A172 (cell line): ENCODE data around the gene MYDGF. TPM values are rescaled to one million over a fixed set of nuclear protein-coding genes. Genes with fewer than 3 reads are reported as not detected.
"Not testable (repeated sequence)": the region's sequence is repeated elsewhere in the genome, so short reads cannot be mapped to it uniquely, and the experiment has no call there.

Experiments used
- DNase-seq: peaks from one replicate; pipeline ENCODE4 v3.0.0-alpha.2; 2015; ENCODE audit warnings: low spot score
- total RNA-seq: library from RNA; depleted of rRNA; stranded (reverse); fragments of >200 nt; shearing (Covaris generic); gene quantifications from 2 replicates; pipeline ENCODE4 v1.2.3, GENCODE V29; 2014

Gene MYDGF
- total RNA-seq, 1 experiment from 2014 or later, result 200 TPM

DNA sequence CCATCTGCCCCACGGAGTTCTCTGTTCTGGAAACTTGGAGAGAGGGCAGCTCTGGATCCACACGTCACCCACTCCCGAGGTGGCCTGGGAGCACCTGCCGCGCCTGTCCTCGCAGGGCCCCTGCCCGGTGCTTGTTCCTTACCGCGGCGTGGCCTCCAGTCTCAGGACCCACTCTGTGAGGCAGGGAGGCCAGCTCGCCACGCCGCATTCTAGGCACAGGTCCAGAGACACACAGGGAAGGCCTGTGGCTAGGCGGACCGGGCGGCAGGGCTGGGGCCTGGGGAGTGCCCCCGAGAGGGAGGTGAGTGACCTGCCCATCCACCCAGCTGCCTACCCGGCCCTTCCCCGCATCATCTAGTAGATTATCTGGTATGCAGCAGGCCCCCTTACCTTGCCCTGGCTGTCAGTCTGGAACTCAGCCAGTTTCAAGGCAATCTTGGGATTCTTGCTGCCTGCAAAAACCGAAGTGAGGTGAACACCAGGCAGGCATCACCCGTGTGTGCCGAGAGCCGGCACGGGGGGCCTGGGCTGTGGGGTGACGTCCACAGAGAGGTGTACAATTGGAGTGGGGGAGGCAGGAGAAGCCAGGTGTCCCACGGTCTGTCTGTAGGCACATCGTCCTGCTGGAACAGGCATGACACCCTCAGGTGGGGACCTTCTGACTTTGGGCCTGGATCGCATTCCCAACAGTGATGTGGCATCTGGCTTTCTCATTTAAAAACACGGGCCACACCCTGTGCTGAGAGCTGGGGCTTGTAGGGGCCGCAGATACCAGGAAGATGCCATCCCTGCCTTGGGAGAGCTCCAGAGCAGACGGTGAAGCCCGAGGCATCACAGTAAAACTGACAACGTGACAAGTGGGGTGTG lies 29.9 kb upstream of the MYDGF start:
- no peak for DNase-seq

DNA sequence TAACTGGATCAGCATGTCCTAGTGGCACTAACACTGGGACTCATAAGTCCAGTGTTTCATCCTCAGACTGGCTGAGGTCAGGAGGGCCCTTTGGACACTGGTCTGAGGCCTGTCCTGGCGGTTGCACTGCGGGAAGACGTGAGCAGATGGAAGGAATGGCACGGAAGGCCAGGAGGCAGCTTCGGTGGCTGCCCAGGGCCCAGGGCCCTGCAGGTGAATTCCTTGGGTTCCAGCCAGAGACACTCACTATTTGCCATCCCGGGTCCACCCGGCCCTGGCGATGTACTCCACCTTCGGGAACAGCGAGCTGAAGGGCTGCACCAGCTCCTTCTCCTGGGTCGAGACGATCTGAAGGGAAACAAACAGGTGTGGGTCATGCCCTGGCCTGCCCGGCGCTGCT lies 27.2 kb upstream of the MYDGF start:
- DNase-seq, result no peak

DNA sequence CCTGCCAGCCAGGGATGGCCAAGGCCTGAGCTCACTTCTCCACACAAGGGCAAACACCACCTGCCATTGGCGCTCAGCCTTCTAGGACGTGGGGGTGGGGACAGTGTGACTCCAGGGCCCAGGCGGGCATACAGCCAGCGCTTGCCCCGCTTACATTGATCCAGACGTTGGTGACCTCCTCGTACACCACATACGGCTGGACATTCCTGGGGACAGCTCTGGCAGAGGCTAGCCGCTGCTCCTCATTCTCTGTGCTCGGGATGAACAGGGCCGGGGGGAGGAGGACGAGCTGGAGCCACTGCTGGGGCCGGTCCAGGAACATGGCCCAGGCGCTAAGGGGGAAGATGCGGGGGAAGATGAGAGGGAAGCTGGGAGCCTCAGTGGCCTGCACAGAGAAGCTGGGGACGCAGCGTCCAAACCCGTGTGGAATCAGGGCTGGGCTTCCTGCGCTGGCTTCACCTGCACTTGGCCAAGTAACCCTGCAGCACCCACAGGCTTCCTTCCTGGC lies 25.1 kb upstream of the MYDGF start:
- no peak for DNase-seq

DNA sequence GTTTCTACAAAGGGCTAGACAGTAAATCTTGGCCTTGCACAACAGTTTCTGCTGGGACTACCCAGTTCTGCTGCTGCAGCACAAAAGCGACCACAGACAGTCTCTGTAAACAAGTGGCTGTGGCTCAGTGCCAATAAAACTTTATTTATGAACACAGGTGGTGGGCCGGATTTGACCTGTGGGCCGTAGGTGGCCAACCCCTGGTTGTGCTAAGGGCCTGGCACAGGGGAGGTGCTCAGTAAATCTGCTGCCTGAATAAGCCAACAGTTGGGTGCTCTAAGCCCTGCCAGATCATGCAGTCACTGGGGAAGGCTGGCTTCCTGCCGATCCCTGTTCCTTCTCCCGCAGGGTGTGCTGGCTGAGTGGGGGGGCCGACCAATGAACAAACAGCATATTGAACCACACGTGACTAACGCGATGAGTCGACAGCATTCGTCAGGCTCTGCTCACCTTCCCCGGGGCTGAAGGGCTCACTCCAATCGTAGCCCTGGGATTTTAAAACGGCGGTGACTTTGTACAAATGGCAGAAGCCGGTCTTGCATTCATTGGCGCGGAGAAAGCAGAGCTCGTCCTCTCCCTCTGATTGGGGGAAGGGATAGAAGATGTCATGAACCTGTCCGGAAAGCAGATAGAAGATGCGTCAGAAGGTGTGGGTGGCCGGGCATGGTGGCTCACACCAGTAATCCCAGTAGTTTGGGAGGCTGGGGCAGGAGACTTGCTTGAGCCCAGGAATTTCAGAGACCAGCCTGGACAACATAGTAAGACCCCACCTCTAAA lies 24.3 kb upstream of the MYDGF start:
- peak; percentile 100 for DNase-seq

DNA sequence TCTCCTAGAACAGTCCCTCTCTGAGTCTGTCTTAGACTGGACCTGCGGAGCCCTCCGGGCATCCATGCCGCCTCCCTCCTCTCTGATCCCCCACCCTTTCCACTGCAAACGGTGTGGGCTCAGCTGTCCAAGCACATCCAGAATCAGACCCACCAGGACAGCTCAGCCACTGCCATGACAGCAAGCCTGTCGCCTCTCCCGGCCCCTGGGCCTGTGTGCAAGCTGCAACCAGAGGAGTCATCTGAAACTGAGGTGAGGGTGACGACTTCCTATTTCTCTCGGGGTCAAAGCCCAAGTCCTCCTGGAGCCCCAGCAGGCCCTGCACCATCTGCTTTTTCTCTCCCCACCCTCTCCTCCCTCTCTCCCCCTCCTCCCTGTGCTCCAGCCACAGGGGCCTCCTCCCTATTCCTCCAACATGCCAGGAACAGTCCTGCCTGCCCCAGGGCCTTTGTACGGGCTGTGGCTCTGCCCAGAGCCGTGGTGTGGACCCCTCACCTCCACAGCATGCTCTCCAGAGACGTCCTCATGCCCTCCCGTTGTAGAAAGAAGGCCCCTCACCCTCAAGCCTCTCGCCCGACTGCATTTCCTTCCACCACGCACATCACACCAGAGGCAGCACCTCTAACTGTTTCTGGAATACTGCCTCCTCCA lies 23.5 kb upstream of the MYDGF start:
- DNase-seq, result no peak

DNA sequence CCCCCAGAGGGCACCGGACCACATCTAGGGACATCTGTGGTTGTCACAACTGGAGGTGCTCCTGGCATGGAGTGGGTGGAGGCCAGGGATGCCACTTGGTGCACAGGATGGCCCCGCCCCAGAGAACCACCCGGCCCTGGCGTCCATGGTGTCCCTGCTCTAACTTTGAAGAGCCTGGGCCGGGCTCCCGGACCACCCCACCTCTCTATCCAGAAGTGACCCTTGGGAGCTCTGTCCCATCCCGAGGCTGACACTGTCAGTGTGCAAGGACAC lies 22.9 kb upstream of the MYDGF start:
- DNase-seq, result no peak

- DNase-seq, result no peak
These were observed 22.3 kb upstream of the MYDGF start for GRCh38 chr19:4692251-4693077.

- no peak for DNase-seq
These were observed 21.2 kb upstream of the MYDGF start for GRCh38 chr19:4691373-4691772.

- no peak for DNase-seq
These were observed 20.2 kb upstream of the MYDGF start for GRCh38 chr19:4690361-4690760.

DNA sequence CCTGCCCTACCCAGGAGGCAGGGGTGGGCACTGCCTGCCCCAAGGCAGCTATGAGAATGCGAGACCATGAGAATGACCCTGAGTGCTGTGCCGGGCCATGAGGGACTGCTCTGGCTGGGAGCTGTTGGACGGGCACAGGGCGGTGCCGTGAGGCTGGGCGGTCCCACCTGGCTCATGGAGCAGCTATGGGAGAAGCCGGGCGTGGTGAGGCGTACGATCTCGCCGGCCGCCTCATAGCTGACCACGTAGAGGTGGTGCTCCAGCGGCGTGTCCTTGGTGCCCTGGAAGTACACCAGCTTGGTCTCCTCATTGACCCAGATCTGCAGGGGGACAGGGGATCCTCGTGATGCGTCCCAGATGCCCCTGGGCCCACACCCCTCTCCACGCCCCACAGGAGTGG lies 19.3 kb upstream of the MYDGF start:
- no peak for DNase-seq

DNA sequence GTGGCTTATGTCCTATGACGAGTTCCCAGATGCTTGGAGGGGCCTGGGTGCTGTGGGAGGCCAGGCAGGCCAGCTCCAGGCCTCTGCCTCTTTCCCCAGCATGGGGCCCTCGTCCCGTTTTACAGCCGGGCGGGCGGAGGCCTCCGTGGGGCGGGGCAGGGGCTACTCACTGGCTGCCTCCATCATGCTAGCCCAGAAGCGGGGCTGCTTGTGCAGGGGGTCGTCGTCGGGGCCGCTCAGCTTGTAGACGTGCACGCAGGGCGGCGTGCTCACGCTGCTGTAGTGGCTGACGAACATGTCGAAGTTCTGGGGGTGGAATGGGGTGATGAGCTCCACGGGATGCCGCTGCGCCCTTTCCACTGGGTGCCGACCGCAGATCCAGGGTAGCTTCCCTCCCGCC lies 18.4 kb upstream of the MYDGF start:
- DNase-seq, result no peak

GRCh38 chr19:4687396-4687795 lies 17.3 kb upstream of the MYDGF start:
- no peak for DNase-seq

- DNase-seq, result no peak
These were observed 16.6 kb upstream of the MYDGF start for GRCh38 chr19:4686700-4687099.

GRCh38 chr19:4684312-4685095 lies 14.4 kb upstream of the MYDGF start:
- DNase-seq, result no peak

- no peak for DNase-seq
These were observed 12.5 kb upstream of the MYDGF start for GRCh38 chr19:4682417-4683200.

- DNase-seq, result not testable (repeated sequence)
These were observed 9.9 kb upstream of the MYDGF start for GRCh38 chr19:4680021-4680420.

DNA sequence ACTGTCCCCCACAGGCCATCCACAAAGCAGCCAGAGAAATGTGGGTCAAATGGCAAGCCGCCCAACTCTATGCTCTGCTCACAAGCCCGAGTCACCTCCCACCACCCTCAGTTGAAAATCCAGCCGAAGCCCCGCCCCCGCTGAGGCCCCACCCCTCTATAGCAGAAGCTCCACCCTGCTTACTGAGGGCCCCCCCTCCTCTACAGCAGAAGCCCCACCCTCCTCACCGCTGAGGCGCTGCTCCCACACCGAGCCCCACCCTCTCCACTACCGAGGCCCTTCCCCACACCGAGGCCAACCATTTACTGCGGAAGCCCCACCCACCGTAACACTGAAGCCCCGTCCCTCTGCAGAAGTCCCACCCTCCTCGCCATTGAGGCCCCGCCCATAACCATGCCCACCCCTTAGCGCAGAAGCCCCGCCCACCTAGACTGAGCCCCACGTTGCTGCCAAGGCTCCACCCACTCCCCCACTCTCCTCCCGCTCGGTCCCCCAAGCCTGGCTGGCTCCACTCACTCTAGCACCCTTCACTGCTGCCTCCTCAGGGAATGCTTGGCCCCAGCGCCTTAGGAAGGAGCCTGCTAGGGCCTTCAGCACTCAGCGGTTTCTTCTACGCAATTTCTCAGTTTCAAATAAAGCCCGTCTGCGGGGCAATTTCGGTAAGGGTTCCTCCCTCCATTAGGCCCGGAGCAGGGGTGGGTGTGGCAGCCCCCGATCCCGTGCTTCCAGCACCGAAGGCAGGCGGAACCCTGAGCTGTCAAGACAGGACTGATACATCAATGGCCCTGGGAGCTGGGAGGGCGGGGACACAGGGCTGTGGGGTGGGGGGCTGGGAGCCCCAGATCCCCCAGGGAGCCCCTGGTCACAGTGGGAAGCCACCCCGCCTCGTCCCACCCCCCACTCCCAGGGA lies 9.0 kb upstream of the MYDGF start:
- peak; percentile 42 for DNase-seq

GRCh38 chr19:4676955-4677731 lies 7.0 kb upstream of the MYDGF start:
- DNase-seq, result peak; percentile 69
